ENCODE data around the gene NECTIN2.
"Not testable (repeated sequence)": the region's sequence is repeated elsewhere in the genome, so short reads cannot be mapped to it uniquely, and the experiment has no call there.

NECTIN2 gene

DNA sequence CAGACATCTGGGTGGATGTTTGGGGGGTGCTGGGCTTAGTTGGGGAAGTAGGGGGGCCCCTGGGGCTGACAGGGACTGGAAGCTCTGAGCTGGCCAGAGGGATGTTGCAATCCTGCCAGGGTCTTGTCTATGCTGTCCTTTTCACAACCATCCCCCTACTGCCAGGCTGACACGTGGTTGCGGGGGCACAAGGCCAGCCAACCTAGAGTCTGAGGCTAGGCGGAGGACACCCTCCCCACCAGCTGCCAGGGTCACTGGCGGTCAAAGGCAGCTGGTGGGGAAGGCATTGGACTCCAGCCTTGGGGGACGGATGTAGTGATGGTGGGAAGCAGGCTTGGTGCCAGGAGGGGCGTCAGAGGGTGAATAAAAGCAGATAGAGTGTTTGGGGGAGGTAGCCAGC lies 66.8 kb downstream of the NECTIN2 start:
- H3K4me3 ChIP-seq (ENCODE audit: low read length) = no peak overlapping the region
- TF ChIP-seq ZNF274 (IDR thresholded peaks at IDR 0.05; ENCODE audit: low read depth, low read length) = no peak

DNA sequence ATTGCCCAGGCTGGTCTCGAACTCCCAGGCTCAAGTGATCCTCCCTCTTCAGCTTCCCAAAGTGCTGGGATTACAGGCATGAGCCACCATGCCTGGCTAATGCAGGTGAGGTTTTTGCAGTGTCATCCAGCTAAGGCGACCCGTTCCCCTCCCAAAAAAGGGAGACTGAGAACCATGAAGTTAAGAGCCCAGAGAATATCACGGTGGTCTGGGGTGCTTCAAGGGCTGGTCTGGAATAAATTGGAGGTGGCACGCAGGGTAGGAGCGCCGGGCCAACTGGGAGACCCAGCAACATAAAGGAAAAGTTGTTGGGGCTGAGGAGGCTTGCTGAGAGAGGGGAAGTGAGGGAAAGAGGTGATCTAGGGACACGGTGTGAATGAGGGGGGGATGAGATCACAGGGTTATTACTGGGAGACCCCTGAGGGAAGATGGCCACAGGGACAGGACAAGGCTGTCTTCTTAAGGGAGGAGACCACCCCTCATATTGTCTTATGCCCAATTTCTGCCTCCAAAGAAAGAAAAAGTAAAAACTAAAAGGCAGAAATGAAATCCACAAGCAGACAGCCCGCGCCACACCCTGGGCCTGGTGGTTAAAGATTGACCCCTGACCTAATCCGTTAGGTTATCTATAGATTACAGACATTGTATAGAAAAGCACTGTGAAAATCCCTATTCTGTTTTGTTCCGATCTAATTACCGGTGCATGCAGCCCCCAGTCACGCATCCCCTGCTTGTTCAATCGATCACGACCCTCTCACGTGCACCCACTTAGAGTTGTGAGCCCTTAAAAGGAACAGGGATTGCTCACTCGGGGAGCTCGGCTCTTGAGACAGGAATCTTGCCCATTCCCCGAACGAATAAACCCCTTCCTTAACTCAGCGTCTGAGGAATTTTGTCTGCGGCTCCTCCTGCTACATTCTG lies 67.7 kb downstream of the NECTIN2 start:
- H3K4me3 ChIP-seq (ENCODE audit: low read length) = not testable (repeated sequence)

DNA sequence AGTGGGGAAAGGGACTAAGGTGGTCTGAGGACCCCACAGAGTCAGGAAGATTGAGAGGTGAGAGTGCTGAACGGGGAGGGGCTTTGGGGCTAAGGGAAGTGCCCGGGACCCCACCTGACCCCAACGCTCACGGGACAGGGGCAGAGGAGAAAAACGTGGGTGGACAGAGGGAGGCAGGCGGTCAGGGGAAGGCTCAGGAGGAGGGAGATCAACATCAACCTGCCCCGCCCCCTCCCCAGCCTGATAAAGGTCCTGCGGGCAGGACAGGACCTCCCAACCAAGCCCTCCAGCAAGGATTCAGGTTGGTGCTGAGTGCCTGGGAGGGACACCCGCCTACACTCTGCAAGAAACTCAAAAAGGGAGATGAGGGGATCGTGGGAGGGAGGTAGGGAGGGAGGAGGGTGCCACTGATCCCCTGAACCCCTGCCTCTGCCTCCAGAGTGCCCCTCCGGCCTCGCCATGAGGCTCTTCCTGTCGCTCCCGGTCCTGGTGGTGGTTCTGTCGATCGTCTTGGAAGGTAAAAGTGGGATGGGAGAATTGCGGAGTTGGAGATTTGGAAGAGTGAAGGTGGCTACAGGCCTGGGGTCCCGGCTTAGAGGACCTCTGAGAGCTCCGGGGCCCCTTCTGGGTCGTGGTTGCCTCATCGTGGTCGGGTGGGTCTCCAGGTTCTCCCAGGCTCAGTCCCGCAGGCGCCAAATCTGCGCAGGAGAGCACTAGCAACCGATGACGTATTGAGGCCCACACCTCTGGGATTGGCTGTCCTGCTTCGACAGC lies 68.5 kb downstream of the NECTIN2 start, which contains the start of gene APOC1:
TSS of gene APOC1 (plus strand) at position 176 of the 774 bp plus-strand sequence. CDS start at position 460, 284 bp downstream.
- H3K4me3 ChIP-seq (ENCODE audit: low read length) = peak within 1 kb of the TSS; percentile 60; the same call in 1 of the 2 replicates

DNA sequence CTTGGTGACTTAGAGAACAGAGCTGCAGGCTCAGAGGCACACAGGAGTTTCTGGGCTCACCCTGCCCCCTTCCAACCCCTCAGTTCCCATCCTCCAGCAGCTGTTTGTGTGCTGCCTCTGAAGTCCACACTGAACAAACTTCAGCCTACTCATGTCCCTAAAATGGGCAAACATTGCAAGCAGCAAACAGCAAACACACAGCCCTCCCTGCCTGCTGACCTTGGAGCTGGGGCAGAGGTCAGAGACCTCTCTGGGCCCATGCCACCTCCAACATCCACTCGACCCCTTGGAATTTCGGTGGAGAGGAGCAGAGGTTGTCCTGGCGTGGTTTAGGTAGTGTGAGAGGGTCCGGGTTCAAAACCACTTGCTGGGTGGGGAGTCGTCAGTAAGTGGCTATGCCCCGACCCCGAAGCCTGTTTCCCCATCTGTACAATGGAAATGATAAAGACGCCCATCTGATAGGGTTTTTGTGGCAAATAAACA lies 78.2 kb downstream of the NECTIN2 start:
- TF ChIP-seq ZNF274 (IDR thresholded peaks at IDR 0.05; ENCODE audit: low read depth, low read length) = no peak
- H3K4me3 ChIP-seq (ENCODE audit: low read length) = no peak overlapping the region

DNA sequence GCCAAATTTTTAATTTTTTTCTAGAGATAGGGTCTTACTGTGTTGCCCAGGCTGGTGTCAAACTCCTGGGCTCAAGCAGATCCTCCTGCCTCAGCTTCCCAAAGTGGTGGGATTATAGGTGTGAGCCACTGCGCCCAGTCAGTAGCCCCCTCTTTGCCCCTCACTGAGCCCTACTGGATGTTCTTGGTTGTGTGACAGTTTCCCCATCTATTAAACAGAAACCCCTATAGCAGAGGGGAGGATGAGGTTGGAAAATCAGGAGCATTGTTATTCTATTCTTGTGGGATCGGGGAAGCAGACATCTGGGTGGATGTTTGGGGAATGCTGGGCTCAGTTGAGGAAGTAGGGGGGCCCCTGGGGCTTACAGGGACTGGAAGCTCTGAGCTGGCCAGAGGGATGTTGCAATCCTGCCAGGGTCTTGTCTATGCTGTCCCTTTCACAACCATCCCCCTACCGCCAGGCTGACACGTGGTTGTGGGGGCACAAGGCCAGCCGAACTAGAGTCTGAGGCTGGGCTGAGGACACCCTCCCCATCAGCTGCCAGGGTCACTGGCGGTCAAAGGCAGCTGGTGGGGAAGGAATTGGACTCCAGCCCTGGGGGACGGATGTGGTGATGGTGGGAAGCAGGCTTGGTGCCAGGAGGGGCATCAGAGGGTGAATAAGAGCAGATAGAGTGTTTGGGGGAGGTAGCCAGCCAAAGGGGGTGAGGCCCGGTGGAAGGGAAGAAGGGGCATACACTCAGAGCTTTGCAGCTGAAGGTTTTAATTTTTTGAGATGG lies 79.2 kb downstream of the NECTIN2 start:
- H3K4me3 ChIP-seq (ENCODE audit: low read length) = no peak overlapping the region
- no peak for TF ChIP-seq ZNF274 (IDR thresholded peaks at IDR 0.05; ENCODE audit: low read depth, low read length)

DNA sequence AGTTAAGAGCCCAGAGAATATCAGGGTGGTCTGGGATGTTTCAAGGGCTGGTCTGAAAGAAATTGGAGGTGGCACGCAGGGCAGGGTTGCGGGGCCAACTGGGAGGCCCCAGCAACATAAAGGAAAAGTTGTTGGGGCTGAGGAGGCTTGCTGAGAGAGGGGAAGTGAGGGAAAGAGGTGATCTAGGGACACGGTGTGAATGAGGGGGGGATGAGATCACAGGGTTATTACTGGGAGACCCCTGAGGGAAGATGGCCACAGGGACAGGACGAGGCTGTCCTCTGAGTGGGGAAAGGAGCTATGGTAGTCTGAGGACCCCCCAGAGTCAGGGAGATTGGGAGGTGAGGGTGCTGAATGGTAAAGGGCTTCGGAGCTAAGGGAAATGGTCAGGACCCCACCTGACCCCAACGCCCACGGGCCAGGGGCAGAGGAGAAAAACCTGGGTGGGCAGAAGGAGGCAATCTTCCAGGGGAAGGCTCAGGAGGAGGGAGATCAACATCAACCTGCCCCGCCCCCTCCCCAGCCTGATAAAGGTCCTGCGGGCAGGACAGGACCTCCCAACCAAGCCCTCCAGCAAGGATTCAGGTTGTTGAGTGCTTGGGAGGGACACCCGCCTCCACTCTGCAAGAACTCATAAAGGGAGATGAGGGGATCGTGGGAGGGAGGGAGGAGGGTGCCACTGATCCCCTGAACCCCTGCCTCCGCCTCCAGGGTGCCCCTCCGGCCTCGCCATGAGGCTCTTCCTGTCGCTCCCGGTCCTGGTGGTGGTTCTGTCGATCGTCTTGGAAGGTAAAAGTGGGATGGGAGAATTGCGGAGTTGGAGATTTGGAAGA lies 80.4 kb downstream of the NECTIN2 start:
- not testable (repeated sequence) for H3K4me3 ChIP-seq (ENCODE audit: low read length)

DNA sequence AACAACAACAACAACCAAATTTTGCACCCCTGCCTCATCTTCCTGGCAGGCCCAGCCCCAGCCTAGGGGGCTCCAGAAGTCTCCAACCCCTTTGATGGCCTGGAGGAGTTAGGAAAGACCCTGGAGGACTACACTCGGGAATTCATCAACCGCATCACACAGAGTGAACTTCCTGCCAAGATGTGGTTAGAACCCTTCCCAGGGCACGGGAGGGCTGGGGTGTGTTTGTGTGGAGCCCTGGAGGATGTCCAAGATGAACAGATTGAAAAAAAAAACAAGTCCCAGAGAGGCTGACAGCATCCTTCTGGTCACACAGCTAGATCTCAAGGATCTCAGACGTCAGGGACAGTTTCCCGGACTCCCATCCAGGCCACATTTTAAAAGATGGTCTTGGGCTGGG lies 81.6 kb downstream of the NECTIN2 start:
- H3K4me3 ChIP-seq (ENCODE audit: low read length) = no peak overlapping the region
- no peak for TF ChIP-seq ZNF274 (IDR thresholded peaks at IDR 0.05; ENCODE audit: low read depth, low read length)

DNA sequence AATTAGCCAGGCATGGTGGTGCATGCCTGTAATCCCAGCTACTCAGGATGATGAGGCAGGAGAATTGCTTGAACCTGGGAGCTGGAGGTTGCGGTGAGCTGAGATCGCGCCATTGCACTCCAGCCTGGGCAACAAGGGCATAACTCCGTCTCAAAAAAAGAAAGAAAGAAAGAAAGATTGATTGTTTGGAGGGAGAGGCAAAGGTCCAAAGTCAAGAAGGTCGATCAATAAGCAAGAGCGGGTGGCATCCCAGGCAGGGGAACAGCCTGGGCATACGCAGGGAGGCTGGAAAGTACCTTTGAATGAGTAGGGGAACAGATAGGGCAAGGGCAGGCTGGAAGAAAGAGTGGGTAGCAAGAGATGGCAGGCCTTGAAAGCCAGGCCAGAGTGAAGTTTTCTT lies 84.0 kb downstream of the NECTIN2 start:
- no peak overlapping the region for H3K4me3 ChIP-seq (ENCODE audit: low read length)
- no peak for TF ChIP-seq ZNF274 (IDR thresholded peaks at IDR 0.05; ENCODE audit: low read depth, low read length)

DNA sequence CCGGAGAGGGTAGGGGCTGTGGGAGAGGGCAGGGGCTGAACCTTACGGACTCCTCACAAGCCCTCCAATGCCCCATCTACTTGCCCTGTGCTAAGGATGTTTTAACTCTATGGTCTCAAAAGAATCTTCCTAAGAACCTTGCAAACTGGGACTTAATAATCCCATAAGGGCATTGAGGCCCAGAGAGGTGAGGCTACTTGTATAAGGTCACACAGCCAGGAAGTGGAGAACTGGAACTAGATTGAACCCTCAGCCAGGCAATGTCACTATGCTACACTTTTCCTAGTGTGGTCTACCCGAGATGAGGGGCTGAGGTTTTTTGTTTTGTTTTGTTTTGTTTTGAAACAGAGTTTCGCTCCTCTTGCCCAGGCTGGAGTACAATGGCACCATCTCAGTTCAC lies 85.4 kb downstream of the NECTIN2 start:
- no peak for TF ChIP-seq ZNF274 (IDR thresholded peaks at IDR 0.05; ENCODE audit: low read depth, low read length)
- no peak overlapping the region for H3K4me3 ChIP-seq (ENCODE audit: low read length)

All from GM08714 (cell line).